CD8-positive, alpha-beta memory T cell (primary cell): Measurements from ENCODE around the gene AAGAB. TPM values are rescaled to one million over a fixed set of nuclear protein-coding genes. Genes with fewer than 3 reads are reported as not detected.
"Not testable (repeated sequence)": the region's sequence is repeated elsewhere in the genome, so short reads cannot be mapped to it uniquely, and the experiment has no call there.

Source experiments
- CTCF ChIA-PET: fragments of 350-600 bp; sonication (Branson Sonifier 250); formaldehyde crosslinking; loops from one replicate; lab custom pipeline; 2021; ENCODE audit warnings: antibody characterized with exemption; lab: Charles Lee
- POLR2A ChIA-PET: fragments of 350-600 bp; sonication (Branson Sonifier 250); formaldehyde crosslinking; loops from one replicate; lab custom pipeline; 2021; ENCODE audit warnings: antibody characterized with exemption; lab: Charles Lee
- DNase-seq, 5 donors: peaks; one replicate each; pipeline versions ENCODE4 v3.0.0 to v3.0.0-alpha.2; 2020 to 2022; ENCODE audit warnings: mixed read lengths in 1 of 5
- H3K27ac ChIP-seq: one replicate; pipeline ENCODE4 v1.7.0; 2013; ENCODE audit warnings: low read depth, mild to moderate bottlenecking, low read length, moderate library complexity
- H3K27me3 ChIP-seq: 2 replicates; pipeline ENCODE4 v1.7.0; 2013; ENCODE audit warnings: low read length, mild to moderate bottlenecking; ENCODE audit not compliant: insufficient read depth, poor library complexity, severe bottlenecking
- H3K36me3 ChIP-seq: 2 replicates; pipeline ENCODE4 v1.7.0; 2013; ENCODE audit warnings: mild to moderate bottlenecking, low read length, moderate library complexity; ENCODE audit not compliant: insufficient read depth
- H3K4me1 ChIP-seq: 2 replicates; pipeline ENCODE4 v1.7.0; 2013; ENCODE audit warnings: mild to moderate bottlenecking, low read length, moderate library complexity; ENCODE audit not compliant: insufficient read depth
- H3K4me3 ChIP-seq: 2 replicates; pipeline ENCODE4 v1.7.0; 2013; ENCODE audit warnings: mild to moderate bottlenecking, low read length
- H3K9me3 ChIP-seq: 2 replicates; pipeline ENCODE4 v1.7.0; 2013; ENCODE audit warnings: mild to moderate bottlenecking, low read length
- H3K27ac Mint-ChIP-seq, 8 donors: one replicate each; pipeline ENCODE4 v1.8.0; 2020 to 2021; ENCODE audit warnings: mixed read lengths in 8 of 8, mild to moderate bottlenecking in 6 of 8, inconsistent platforms in 3 of 8, moderate library complexity in 3 of 8
- H3K27me3 Mint-ChIP-seq, 2 donors: one replicate each; pipeline ENCODE4 v1.8.0; 2020 to 2021; ENCODE audit warnings: mixed read lengths in 2 of 2, mild to moderate bottlenecking in 1 of 2, moderate library complexity in 1 of 2
- H3K36me3 Mint-ChIP-seq, 3 donors: one replicate each; pipeline ENCODE4 v1.8.0; 2020 to 2021; ENCODE audit warnings: mixed read lengths in 3 of 3, inconsistent platforms in 1 of 3, mild to moderate bottlenecking in 1 of 3
- H3K4me1 Mint-ChIP-seq, 3 donors: one replicate each; pipeline ENCODE4 v1.8.0; 2020 to 2021; ENCODE audit warnings: mixed read lengths in 3 of 3, inconsistent platforms in 1 of 3, mild to moderate bottlenecking in 1 of 3
- H3K4me3 Mint-ChIP-seq, 7 donors: one replicate each; pipeline ENCODE4 v1.8.0; 2020 to 2021; ENCODE audit warnings: mixed read lengths in 7 of 7, mild to moderate bottlenecking in 6 of 7, moderate library complexity in 4 of 7, inconsistent platforms in 2 of 7
- H3K9me3 Mint-ChIP-seq, 5 donors: one replicate each; pipeline ENCODE4 v1.8.0; 2020 to 2022; ENCODE audit warnings: mixed read lengths in 5 of 5, mild to moderate bottlenecking in 3 of 5, moderate library complexity in 2 of 5, inconsistent platforms in 1 of 5
- polyA plus RNA-seq: library from polyadenylated mRNA; unstranded; fragments of 300-500 nt; fragmentation: Illumina TruSeq; gene quantifications from one replicate; pipeline ENCODE4 v1.2.3, GENCODE V29; 2021
- total RNA-seq, 2 experiments: library from RNA; stranded (reverse); gene quantifications; one replicate each; pipeline ENCODE4 v1.2.3, GENCODE V29; 2021

The AAGAB gene
- total and polyA plus RNA-seq, 3 experiments from 2014 or later: 53.9 to 76.1 (median 66.6) TPM

- Mint-ChIP-seq H3K9me3 (no peaks in the 10 kb centered on the region), H3K27ac (no peak overlapping the region), H3K4me1 (peaks cover 6 to 11% (median 10%) of the 10 kb centered on the region in 3 donors), H3K36me3 (peaks cover 0 to 3% (median 0%) of the 10 kb centered on the region in 3 donors), H3K27me3 (no peaks in the 10 kb centered on the region), H3K4me3 (no peak overlapping the region)
- H3K27ac ChIP-seq: no peak overlapping the region
- DNase-seq: no peak
- H3K4me1 ChIP-seq: no peaks in the 10 kb centered on the region
- ChIA-PET CTCF (no interaction called here), POLR2A (no interaction called here)
- no peaks in the 10 kb centered on the region for H3K36me3 ChIP-seq
- H3K27me3 ChIP-seq: no peaks in the 10 kb centered on the region
- no peaks in the 10 kb centered on the region for H3K9me3 ChIP-seq
- H3K4me3 ChIP-seq: no peak overlapping the region
These were observed 5.3 kb upstream of the AAGAB start for GRCh38 chr15:67259806-67260205.

- H3K27me3 ChIP-seq: no peaks in the 10 kb centered on the region
- Mint-ChIP-seq H3K9me3 (no peaks in the 10 kb centered on the region), H3K4me1 (peaks cover 8 to 14% (median 12%) of the 10 kb centered on the region in 3 donors), H3K27ac (no peak overlapping the region), H3K36me3 (peaks cover 0 to 5% (median 0%) of the 10 kb centered on the region in 3 donors), H3K4me3 (no peak overlapping the region), H3K27me3 (no peaks in the 10 kb centered on the region)
- H3K27ac ChIP-seq: no peak overlapping the region
- no peaks in the 10 kb centered on the region for H3K36me3 ChIP-seq
- H3K9me3 ChIP-seq: no peaks in the 10 kb centered on the region
- no peaks in the 10 kb centered on the region for H3K4me1 ChIP-seq
- ChIA-PET POLR2A (no interaction called here), CTCF (no interaction called here)
- no peak overlapping the region for H3K4me3 ChIP-seq
- DNase-seq: no peak
These were observed 4.9 kb upstream of the AAGAB start for GRCh38 chr15:67259379-67259778.

- H3K4me1 Mint-ChIP-seq: peaks cover 13 to 22% (median 22%) of the 10 kb centered on the region in 3 donors
- DNase-seq, H3K4me1 ChIP-seq, H3K27ac Mint-ChIP-seq, H3K27me3 ChIP-seq, H3K36me3 ChIP-seq, H3K36me3 Mint-ChIP-seq, H3K27me3 Mint-ChIP-seq, H3K9me3 ChIP-seq, H3K9me3 Mint-ChIP-seq, H3K27ac ChIP-seq, H3K4me3 ChIP-seq, CTCF ChIA-PET, H3K4me3 Mint-ChIP-seq, POLR2A ChIA-PET: not testable (repeated sequence)
These were observed 4.0 kb upstream of the AAGAB start for GRCh38 chr15:67258412-67258811.

- Histone ChIP-seq H3K27me3 (no peaks in the 10 kb centered on the region), H3K4me1 (peaks cover 16% of the 10 kb centered on the region), H3K36me3 (no peaks in the 10 kb centered on the region), H3K9me3 (no peaks in the 10 kb centered on the region), H3K4me3 (no peak overlapping the region), H3K27ac (no peak overlapping the region)
- Mint-ChIP-seq H3K4me3 (peak overlapping the region; percentile 49 to 99 (median 93)), H3K27me3 (no peaks in the 10 kb centered on the region), H3K9me3 (no peaks in the 10 kb centered on the region), H3K36me3 (peaks cover 0 to 10% (median 3%) of the 10 kb centered on the region in 3 donors), H3K4me1 (peaks cover 33 to 45% (median 43%) of the 10 kb centered on the region in 3 donors), H3K27ac (peak overlapping the region in 6 of 8 donors; percentile 4 to 95 (median 80))
- ChIA-PET POLR2A (interaction anchor here (0.6 kb wide), 1 partner anchor 24 kb away, joined by 3 read pairs; no protein-coding TSS in a partner anchor), CTCF (no interaction called here)
- no peak for DNase-seq
These were observed 1.6 kb upstream of the AAGAB start for GRCh38 chr15:67256051-67256450.

GRCh38 chr15:67253549-67254237 lies 768 bp downstream of the AAGAB start:
- Histone ChIP-seq H3K4me1 (peaks cover 16% of the 10 kb centered on the region), H3K9me3 (no peaks in the 10 kb centered on the region), H3K36me3 (no peaks in the 10 kb centered on the region), H3K27ac (peak overlapping the region; percentile 91), H3K4me3 (peak overlapping the region; percentile 85), H3K27me3 (no peaks in the 10 kb centered on the region)
- peak overlapping the region; percentile 93 to 99 (median 95) for H3K4me3 Mint-ChIP-seq
- no peaks in the 10 kb centered on the region for H3K9me3 Mint-ChIP-seq
- POLR2A ChIA-PET: interaction anchor here (0.6 to 1.3 kb wide), 2 partner anchors 13 to 16 kb away, joined by 3 to 5 read pairs; no protein-coding TSS in a partner anchor
- CTCF ChIA-PET: interaction anchor here (1.0 to 1.2 kb wide), 2 partner anchors 13 to 119 kb away, joined by 3 to 6 read pairs; no protein-coding TSS in a partner anchor
- no peaks in the 10 kb centered on the region for H3K27me3 Mint-ChIP-seq
- peak overlapping the region; percentile 82 to 99 (median 94) for H3K27ac Mint-ChIP-seq
- DNase-seq: no peak
- peaks cover 0 to 12% (median 3%) of the 10 kb centered on the region in 3 donors for H3K36me3 Mint-ChIP-seq
- H3K4me1 Mint-ChIP-seq: peaks cover 40 to 61% (median 60%) of the 10 kb centered on the region in 3 donors

GRCh38 chr15:67253101-67253500 lies 1.4 kb downstream of the AAGAB start:
- Mint-ChIP-seq H3K27ac (peak overlapping the region in 5 of 8 donors; percentile 26 to 72 (median 68)), H3K36me3 (peaks cover 0 to 12% (median 3%) of the 10 kb centered on the region in 3 donors), H3K4me3 (peak overlapping the region; percentile 87 to 99 (median 95)), H3K9me3 (no peaks in the 10 kb centered on the region), H3K27me3 (no peaks in the 10 kb centered on the region), H3K4me1 (peaks cover 42 to 67% (median 66%) of the 10 kb centered on the region in 3 donors)
- no peaks in the 10 kb centered on the region for H3K27me3 ChIP-seq
- peaks cover 16% of the 10 kb centered on the region for H3K4me1 ChIP-seq
- POLR2A ChIA-PET: no interaction called here
- no peak for DNase-seq
- H3K36me3 ChIP-seq: no peaks in the 10 kb centered on the region
- CTCF ChIA-PET: no interaction called here
- H3K9me3 ChIP-seq: no peaks in the 10 kb centered on the region
- no peak overlapping the region for H3K4me3 ChIP-seq
- H3K27ac ChIP-seq: peak overlapping the region; percentile 91

- no peaks in the 10 kb centered on the region for H3K36me3 ChIP-seq
- peaks cover 0 to 6% (median 0%) of the 10 kb centered on the region in 5 donors for H3K9me3 Mint-ChIP-seq
- H3K36me3 Mint-ChIP-seq: peaks cover 7 to 25% (median 13%) of the 10 kb centered on the region in 3 donors
- POLR2A ChIA-PET: no interaction called here
- peak overlapping the region in 1 of 8 donors; percentile 46 for H3K27ac Mint-ChIP-seq
- H3K4me3 Mint-ChIP-seq: peak overlapping the region in 1 of 7 donors; percentile 49
- H3K27ac ChIP-seq: no peak overlapping the region
- peaks cover 16% of the 10 kb centered on the region for H3K4me1 ChIP-seq
- H3K27me3 Mint-ChIP-seq: no peaks in the 10 kb centered on the region
- no peak for DNase-seq
- no peak overlapping the region for H3K4me3 ChIP-seq
- CTCF ChIA-PET: no interaction called here
- peaks cover 46 to 75% (median 74%) of the 10 kb centered on the region in 3 donors for H3K4me1 Mint-ChIP-seq
- no peaks in the 10 kb centered on the region for H3K27me3 ChIP-seq
- H3K9me3 ChIP-seq: no peaks in the 10 kb centered on the region
These were observed 3.1 kb downstream of the AAGAB start for GRCh38 chr15:67251318-67251717.

- POLR2A ChIA-PET: no interaction called here
- Histone ChIP-seq H3K4me3 (no peak overlapping the region), H3K4me1 (peaks cover 16% of the 10 kb centered on the region), H3K9me3 (no peaks in the 10 kb centered on the region), H3K36me3 (no peaks in the 10 kb centered on the region), H3K27ac (no peak overlapping the region), H3K27me3 (no peaks in the 10 kb centered on the region)
- Mint-ChIP-seq H3K4me1 (peaks cover 45 to 76% (median 74%) of the 10 kb centered on the region in 3 donors), H3K36me3 (peaks cover 15 to 36% (median 22%) of the 10 kb centered on the region in 3 donors), H3K9me3 (peaks cover 0 to 6% (median 0%) of the 10 kb centered on the region in 5 donors), H3K27me3 (no peaks in the 10 kb centered on the region), H3K4me3 (peak overlapping the region in 1 of 7 donors; percentile 9), H3K27ac (peak overlapping the region in 2 of 8 donors; percentile 17 to 60)
- CTCF ChIA-PET: no interaction called here
- no peak for DNase-seq
These were observed 4.6 kb downstream of the AAGAB start for GRCh38 chr15:67249830-67250229.
